ENCODE results near the gene FARS2. TPM values are rescaled to one million over a fixed set of nuclear protein-coding genes. Genes with fewer than 3 reads are reported as not detected.

The FARS2 gene
- polyA plus RNA-seq, 3 donors: 21.5 to 22.5 (median 21.5) TPM

DNA sequence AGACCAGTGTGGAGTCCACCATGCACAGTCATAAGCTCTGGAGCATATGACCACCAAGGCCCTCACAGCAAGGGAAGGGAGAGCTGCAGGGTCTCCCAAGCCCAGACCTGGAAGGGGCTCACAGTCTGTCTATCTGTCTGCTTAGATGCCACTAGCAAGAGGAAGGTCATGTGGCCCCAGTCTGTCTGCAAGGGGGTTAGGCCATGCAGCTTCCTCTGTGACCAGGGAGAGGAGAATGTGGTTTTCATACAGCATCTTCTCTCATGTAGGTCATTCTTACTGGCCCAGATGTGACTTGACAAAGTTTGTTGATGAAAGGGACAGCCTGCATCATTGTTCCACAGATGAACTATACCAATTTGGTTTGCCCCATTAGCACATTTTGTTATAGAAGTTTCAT is 260.8 kb downstream of the FARS2 start:
- DNase-seq (ENCODE audit: low read depth in 3 of 3, low spot score in 2 of 3): no peak

DNA sequence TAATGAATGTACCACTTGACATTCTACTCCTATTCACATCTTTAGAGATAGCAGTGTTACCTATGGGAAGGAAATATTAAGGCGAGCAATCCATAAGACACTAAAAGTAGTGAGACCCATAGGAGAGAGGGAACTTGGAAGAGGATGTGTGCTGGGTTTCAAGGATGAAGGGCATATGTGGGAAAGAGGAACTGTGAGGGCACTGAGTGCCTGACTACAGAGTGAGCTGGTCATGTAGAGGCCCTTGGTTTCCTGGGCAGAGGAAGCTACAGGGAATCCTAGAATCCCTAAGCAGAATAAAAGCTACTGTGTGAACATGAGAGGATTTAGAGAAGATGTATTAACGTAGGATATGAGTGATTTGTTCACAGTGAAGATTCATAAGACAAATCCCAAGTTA is 262.8 kb downstream of the FARS2 start:
- DNase-seq (ENCODE audit: low read depth in 3 of 3, low spot score in 2 of 3): no peak

DNA sequence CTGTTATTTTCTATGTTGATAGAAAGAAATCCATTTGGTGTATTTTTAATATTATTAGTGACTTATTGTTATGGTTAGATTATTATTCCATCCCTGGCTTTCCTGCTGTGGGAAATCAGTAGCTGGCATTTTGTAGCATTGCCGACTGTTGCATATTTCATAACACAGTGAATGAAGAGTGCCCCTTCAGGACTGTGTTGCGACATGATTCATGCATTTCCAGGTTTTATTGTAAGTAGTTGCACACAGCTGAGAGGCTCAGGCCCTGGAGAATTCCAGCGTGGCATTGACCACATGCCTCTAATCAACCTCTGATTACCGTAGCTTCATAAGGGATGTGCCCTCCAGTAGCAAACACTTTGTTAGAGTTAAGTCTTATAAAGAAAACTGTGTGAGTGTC is 263.9 kb downstream of the FARS2 start:
- DNase-seq (ENCODE audit: low read depth in 3 of 3, low spot score in 2 of 3): no peak

DNA sequence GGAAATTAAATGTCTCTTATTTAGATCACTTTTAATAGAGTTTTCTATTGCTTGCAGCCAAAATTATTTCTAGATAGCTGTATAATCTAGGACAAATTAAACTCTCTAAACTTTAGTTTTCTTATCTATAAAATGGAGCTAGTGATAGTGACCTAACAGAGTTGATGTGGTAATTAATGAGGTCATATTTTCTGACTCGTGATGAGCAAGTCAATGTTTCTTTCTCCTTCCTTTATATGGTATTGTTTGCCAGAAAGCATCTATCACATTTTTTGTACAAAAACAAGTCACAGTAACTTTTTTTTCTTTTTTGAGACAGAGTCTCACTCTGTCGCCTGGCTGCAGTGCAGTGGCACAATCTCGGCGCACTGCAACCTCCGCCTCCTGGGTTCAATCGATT is 267.7 kb downstream of the FARS2 start:
- no peak for DNase-seq (ENCODE audit: low read depth in 3 of 3, low spot score in 2 of 3)

DNA sequence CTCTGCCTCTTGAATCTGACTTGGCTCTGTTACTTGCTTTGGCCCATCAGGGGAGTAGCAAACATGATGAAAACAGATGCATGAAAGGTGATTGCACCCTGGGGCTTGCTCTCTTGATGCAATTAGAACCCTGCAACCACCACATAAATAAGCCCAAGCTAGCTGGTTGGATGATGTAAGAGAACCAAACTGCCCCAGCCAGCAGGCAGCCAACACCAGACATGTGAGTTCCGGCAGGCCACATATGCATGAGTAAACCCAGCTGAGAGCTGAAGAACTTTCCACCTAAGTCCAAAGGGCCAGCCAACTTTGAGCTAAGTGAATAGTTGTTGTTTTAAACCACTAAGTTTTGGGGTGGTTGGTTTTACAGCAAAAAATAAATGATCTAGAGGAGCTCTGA is 268.4 kb downstream of the FARS2 start:
- no peak for DNase-seq (ENCODE audit: low read depth in 3 of 3, low spot score in 2 of 3)

DNA sequence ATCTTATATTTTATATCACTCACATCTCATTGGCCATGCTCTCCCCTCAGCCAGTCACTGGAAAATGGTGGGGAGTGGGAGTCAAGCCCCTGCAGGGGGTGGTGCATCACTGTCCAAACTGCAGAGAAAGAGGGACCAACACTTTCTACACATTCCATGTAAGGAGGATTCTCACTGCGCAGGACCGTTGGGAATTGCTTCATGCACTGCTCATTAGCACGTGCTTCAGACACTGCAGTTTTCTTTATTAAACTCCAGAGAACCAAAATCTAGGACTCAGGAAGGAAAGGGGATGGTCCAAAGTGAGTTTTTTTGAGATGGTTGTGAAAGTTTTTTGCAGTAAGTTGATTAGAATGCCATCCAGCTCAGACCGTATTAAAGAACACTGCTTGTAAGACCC is 269.8 kb downstream of the FARS2 start:
- DNase-seq (ENCODE audit: low read depth in 3 of 3, low spot score in 2 of 3): no peak

DNA sequence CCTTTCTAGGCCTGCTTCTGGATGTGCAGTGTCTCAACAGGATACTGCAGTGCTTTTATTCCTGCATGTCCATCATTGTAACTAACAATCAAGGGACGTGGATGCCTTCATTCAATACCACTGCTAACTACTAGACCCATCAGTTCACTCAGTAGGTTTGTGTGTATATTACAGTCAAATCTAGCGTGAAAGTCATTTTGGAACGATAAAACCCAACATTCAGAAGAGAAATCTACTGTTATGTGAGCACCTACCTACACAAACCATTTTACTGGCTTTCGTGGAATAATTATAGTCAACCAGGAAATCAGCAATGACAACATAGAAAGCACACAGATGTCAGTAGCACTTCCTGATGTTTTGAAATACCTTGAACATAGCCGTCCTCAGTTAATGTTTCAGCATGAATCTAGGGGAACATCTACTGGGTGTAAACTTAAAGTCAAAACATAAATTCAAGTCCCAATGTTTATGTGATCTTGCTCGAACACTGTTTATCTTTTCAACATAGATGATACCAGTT is 270.6 kb downstream of the FARS2 start:
- DNase-seq (ENCODE audit: low read depth in 3 of 3, low spot score in 2 of 3): no peak

DNA sequence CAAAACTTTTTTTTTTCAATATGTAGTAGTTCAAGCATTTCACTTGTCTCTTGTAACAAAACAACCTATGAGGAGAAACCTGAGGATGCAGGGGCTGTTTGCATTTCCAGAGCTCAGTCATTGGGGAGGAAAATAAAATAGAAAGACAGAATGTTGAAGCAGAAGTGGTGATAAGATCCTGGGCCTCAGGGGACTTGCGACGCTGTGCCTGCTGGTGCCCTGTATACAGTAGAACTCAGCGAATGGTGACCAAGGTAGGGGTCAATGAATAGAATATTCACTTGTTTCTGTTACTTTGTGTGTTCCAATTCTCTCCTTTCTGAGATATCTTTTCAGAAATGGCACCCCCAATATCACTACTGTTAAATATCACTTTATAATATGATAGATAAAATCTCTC is 271.6 kb downstream of the FARS2 start:
- DNase-seq (ENCODE audit: low read depth in 3 of 3, low spot score in 2 of 3): no peak

DNA sequence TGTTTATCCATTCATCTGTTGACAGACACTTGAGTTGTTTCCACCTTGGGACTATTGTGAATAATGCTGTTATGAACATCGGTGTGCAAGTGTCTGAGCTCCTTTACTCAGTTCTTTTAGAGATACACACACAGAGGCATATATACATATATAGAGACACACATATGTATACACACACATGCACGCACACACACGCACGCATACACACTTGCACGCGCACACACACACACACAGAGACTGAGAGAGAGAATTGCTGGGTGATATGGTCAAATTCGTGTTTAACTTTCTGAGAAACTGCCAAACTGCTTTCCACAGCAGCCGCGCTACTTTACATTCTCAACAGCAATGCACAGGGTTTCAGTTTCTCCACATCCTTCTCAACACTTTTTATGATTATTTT is 273.3 kb downstream of the FARS2 start:
- DNase-seq (ENCODE audit: low read depth in 3 of 3, low spot score in 2 of 3): no peak

DNA sequence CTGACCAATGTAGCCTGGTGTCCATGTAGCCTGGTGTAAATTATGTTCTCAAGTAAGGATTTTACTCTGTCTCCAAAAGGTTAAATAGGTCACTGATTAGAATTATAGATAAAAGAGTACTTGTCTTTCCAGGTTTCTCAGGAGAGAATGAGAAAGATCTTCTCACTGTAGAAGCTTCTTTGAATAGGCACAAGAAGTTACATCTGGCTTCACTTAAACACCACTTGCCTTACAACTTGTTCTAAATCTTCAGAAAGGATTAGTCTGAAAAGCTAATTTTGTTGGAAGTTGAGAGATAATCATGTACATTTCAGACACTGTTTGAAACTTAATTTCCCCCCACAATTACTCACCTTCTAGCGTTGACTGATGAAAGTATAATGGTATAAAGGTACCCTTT is 275.3 kb downstream of the FARS2 start:
- no peak for DNase-seq (ENCODE audit: low read depth in 3 of 3, low spot score in 2 of 3)

DNA sequence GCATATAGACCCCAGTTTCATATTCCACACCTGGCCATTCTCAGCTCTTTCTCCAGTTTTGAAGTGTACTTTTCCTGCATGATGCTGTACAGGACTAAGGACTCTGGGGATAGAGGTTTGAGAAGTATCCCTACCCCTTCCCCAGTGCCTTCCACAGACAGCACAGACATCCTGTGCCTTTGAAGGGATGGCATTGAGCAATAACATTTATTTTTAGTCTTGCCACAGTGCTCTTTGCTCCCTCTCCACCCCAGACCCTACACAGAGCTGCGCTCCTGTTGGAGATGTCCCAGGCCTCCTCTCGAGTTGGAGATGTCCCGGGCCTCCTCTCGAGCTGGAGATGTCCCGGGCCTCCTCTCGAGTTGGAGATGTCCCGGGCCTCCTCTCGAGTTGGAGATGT is 275.8 kb downstream of the FARS2 start:
- no peak for DNase-seq (ENCODE audit: low read depth in 3 of 3, low spot score in 2 of 3)

DNA sequence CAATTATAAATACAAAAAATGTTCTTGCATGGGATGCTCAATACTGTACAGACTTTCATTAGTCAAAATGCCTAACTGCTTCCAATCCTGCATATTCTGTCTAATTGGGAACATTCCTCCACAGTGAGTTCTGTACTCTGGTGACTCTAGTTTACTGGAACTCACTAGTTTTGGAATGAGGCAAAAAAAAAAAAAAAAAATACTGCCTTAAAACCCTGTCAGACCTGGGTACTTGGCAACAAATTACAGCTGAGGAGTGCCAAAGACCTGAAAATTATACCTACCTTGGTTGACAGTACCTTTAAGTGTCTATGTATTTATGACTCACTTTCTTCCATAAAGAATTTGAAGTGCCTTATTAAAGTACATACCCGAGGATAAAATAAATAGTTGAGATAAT is 276.7 kb downstream of the FARS2 start:
- no peak for DNase-seq (ENCODE audit: low read depth in 3 of 3, low spot score in 2 of 3)

DNA sequence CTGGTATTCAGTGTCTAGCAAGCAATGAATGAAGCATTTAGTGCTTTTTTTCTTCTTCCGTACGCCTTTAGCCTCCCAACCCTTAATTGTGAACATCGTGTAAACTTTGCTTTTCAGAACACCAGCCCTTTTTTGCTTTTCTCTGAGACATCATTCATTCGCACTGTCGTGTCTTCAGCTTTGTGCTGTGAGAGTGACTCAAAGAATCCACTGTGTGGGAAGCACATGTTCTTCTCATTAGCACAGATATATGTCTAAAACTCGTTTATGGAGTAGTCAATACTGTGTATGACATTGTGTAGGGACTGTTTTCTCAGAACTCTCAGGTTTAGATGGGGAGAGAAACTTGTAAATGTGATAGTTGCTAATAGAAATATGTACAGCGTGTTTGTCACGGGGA is 279.1 kb downstream of the FARS2 start:
- no peak for DNase-seq (ENCODE audit: low read depth in 3 of 3, low spot score in 2 of 3)

DNA sequence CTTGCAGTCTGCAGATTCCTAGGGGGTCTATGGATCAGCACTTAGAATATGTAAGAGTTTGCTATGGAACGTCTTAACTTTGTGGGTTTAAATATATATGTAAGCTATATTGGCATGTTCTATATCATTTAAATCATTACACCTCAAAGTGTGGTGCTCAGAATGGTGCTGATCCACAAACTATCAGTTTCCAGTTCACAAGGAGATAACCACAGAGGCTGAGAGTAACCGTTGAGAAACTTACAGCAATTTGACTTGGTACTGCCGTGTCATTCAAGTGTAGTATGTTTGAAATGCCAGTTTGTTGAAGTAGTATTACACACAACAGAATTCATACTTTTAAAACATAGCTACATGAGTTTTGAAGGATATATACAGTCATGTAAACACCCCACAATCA is 279.7 kb downstream of the FARS2 start:
- DNase-seq (ENCODE audit: low read depth in 3 of 3, low spot score in 2 of 3): no peak

DNA sequence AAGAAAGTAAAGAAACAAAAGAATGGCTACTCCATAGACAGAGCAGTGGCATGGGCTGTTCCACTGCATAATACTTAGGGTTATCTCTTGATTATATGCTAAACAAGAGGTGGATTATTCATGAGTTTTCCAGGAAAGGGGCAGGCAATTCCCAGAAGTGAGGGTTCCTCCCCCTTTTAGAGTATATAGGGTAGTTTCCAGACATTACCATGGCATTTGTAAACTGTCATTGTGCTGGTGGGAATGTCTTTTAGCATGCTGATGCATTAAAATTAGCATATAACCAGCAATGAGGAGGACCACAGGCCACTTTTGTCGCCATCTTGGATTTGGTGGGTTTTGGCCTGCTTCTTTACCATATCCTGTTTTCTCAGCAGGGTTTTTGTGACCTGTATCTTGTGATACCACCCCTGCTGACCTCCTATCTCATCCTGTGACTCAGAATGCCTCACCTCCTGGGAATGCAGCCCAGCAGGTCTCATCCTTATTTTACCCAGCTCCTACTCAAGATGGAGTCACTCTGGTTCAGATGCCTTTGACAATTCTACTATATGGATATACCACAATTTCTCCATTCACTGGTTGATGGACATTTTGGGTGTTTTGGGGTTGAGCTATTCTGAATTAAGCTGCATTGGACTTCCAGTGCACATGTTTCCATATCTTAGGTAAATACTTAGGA is 280.6 kb downstream of the FARS2 start:
- DNase-seq (ENCODE audit: low read depth in 3 of 3, low spot score in 2 of 3): no peak

DNA sequence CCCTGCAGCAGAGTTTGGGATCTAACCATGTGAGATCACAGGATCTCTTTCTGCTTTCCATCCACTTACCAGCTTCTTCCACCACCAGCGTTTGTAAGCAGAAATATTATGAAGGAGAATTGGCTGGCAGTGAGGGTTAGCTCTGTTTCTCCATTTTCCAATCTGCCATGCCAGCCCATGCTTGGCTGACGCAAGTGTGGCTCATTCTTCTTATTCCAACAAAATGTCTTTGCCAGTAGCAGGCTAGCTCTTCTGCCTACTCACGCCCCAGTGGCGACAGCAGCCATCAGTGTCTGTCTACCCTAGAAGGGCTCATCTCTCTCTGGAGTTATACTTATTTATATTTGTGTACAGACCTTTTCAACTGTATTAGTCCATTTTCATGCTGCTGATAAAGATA is 286.2 kb downstream of the FARS2 start:
- no peak for DNase-seq (ENCODE audit: low read depth in 3 of 3, low spot score in 2 of 3)

DNA sequence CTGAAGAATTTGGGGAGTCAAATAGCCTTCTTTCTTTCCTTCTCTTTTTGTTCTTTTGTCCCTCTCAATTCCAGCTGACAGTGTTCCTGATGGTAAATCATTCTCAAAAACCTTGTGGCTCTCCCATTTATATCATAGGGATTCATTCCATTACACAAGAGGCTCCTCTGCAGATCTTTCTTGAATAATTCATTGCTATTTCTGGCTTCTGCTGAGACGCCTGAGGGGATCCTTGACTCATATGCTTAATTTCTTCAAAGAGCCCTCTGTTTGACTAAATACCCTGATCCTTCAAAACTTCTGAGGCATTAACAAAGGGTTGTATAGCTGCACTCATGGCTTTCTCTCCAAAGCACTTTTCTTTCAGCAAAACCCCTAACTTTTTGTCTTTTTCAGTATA is 289.3 kb downstream of the FARS2 start:
- no peak for DNase-seq (ENCODE audit: low read depth in 3 of 3, low spot score in 2 of 3)

DNA sequence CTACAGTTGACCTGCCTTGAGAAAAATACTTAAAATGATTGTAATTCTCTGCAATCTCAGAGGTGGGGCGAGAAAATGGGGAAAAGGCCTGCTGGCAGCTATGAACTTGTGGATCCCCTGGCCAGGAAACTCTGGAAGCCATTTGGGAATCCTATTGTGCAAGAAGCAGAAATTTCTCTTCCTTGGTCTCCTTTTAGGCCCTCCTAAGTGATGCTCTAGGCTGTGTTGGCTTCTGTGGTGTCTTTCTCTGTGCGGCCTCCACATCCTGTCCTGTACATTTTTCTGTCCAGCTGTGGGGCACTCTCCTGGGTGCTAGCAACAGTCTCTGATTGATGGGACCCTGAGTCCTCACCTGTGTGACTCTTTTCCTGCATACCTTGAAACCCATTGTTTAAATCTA is 290.9 kb downstream of the FARS2 start:
- DNase-seq (ENCODE audit: low read depth in 3 of 3, low spot score in 2 of 3): no peak

DNA sequence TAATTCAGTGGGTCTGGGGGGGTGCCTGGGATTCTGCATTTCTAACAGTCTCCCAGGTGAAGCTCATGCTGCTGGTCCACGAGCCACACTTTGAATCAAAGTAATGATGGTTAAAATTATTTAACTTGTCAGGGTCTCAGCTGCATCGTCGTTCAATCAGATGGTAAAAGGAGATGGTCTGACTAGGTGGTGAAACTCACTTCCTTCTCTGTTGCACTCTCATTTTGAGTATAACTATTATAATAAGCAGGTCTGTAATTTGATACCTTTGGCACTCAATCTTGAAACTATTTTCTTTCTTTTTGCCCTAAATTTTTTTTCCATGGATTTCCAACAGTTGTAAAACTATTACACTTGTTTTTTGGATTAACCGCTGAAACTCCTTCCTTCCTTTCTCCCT is 292.5 kb downstream of the FARS2 start:
- DNase-seq (ENCODE audit: low read depth in 3 of 3, low spot score in 2 of 3): no peak

DNA sequence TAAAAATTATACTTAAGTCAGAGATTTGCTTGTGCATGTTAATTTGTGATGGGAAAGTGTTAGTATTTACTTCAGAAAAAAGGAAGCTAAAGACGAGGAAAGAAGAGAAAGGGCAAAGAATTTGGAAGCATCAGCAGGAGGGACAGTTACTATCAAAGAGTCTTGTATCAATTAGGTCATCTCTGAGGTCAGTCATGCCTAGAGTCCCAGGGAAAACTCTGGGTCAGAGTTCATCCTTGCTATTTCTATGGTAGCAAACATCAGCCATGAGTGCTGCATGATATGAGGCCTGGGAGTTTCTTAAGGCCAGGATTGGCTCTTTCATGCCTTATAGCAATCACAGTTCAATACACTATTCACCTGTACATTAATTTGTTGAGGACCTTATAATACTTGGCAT is 292.9 kb downstream of the FARS2 start:
- DNase-seq (ENCODE audit: low read depth in 3 of 3, low spot score in 2 of 3): no peak

DNA sequence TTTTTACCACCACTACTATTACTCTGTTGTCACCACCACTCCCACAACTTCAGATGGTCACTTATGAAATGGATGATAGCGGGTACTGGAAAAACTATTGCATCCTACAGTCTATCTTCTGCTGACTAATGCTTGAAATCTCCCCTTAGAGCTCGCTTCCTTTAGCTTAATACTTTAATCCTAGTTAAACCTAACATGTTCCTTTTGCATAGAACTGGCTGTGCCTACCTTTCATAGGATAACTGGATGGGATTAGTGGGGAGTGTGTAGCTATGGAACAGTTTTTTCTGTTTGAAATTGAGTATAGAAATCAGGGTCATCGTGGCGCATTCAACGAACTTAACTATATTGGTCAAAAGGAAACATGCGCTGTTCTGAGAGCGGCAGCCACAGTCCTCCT is 294.7 kb downstream of the FARS2 start:
- no peak for DNase-seq (ENCODE audit: low read depth in 3 of 3, low spot score in 2 of 3)

DNA sequence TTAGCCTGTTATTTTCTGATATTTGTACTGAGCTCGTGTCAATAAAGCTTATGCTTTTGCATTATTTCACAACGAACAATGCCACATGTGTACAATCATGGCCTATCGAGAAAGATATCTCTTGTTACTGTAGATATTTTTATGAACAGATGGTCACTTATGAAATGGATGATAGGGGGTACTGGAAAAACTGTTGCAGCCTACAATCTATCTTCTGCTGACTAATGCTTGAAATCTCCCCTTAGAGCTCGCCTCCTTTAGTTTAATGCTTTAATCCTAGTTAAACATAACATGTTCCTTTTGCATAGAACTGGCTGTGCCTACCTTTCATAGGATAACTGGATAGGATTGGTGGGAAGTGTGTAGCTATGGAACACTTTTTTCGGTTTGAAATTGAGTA is 296.2 kb downstream of the FARS2 start:
- DNase-seq (ENCODE audit: low read depth in 3 of 3, low spot score in 2 of 3): no peak

DNA sequence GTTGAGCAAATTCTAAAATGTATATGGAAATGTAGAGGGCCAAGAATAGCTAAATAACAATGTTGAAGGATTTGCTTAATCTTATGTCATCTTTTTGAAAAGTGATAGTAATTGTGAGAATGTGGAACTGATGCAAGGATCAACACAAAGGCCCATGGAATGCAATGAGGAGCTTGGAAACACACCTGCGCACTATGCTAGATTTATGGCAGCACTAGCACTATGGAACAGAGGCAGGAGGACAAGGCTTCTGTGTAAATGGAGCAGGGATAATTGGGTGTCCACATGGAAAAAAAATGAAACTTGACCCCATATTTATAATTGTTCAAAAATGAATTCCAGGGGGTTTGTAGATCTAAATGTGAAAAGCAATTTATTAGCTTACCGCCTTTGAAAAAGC is 298.3 kb downstream of the FARS2 start:
- no peak for DNase-seq (ENCODE audit: low read depth in 3 of 3, low spot score in 2 of 3)
